Measurements from ENCODE around the gene NAALADL1.

- TF ChIP-seq CTCF (conservative IDR thresholded peaks at IDR 0.05; ENCODE audit: low read depth in 2 of 2) (no peak), REST (IDR thresholded peaks at IDR 0.05; ENCODE audit: unreplicated experiment) (no peak), EZH2phosphoT487 (IDR thresholded peaks at IDR 0.05; ENCODE audit: unreplicated experiment) (no peak), EZH2 (IDR thresholded peaks at IDR 0.05; ENCODE audit: low read depth, unreplicated experiment) (no peak), POLR2AphosphoS5 (IDR thresholded peaks at IDR 0.05; ENCODE audit: low read depth) (no peak), JUNB (IDR thresholded peaks at IDR 0.05; ENCODE audit: unreplicated experiment) (no peak), CREB1 (CRISPR knock-in tag; IDR thresholded peaks at IDR 0.05; ENCODE audit: low read depth) (no peak), ETS1 (IDR thresholded peaks at IDR 0.05) (no peak), NANOG (IDR thresholded peaks at IDR 0.05; ENCODE audit: borderline replicate concordance) (no peak), STAT1 (IDR thresholded peaks at IDR 0.05; ENCODE audit: unreplicated experiment) (no peak), ZNF114 (CRISPR knock-in tag; IDR thresholded peaks at IDR 0.05) (no peak)
Measured at GRCh38 chr11:65067446-65067845, 9.1 kb upstream of the NAALADL1 start.
